Measurements from ENCODE around the gene CNTN6.

CNTN6 gene

GRCh38 chr3:1172644-1173043, 79.8 kb downstream of the CNTN6 start:
- no peak for DNase-seq (ENCODE audit: low read depth in 2 of 2)

GRCh38 chr3:1179146-1179545, 86.3 kb downstream of the CNTN6 start:
- DNase-seq (ENCODE audit: low read depth in 2 of 2) = no peak

GRCh38 chr3:1183320-1184048, 90.7 kb downstream of the CNTN6 start:
- no peak for DNase-seq (ENCODE audit: low read depth in 2 of 2)

- DNase-seq (ENCODE audit: low read depth in 2 of 2) = no peak
Observed at GRCh38 chr3:1190569-1190968, 97.7 kb downstream of the CNTN6 start.

GRCh38 chr3:1191026-1191425, 98.2 kb downstream of the CNTN6 start:
- no peak for DNase-seq (ENCODE audit: low read depth in 2 of 2)

- DNase-seq (ENCODE audit: low read depth in 2 of 2) = no peak
Observed at GRCh38 chr3:1195947-1196346, 103.1 kb downstream of the CNTN6 start.

- no peak for DNase-seq (ENCODE audit: low read depth in 2 of 2)
Observed at GRCh38 chr3:1197051-1197450, 104.2 kb downstream of the CNTN6 start.

- no peak for DNase-seq (ENCODE audit: low read depth in 2 of 2)
Observed at GRCh38 chr3:1200371-1200770, 107.5 kb downstream of the CNTN6 start.

- no peak for DNase-seq (ENCODE audit: low read depth in 2 of 2)
Observed at GRCh38 chr3:1207904-1208303, 115.1 kb downstream of the CNTN6 start.

- DNase-seq (ENCODE audit: low read depth in 2 of 2) = no peak
Observed at GRCh38 chr3:1214933-1215332, 122.1 kb downstream of the CNTN6 start.

GRCh38 chr3:1216856-1217255, 124.0 kb downstream of the CNTN6 start:
- DNase-seq (ENCODE audit: low read depth in 2 of 2) = no peak

- no peak for DNase-seq (ENCODE audit: low read depth in 2 of 2)
Observed at GRCh38 chr3:1227111-1227510, 134.3 kb downstream of the CNTN6 start.

GRCh38 chr3:1228289-1228688, 135.5 kb downstream of the CNTN6 start:
- no peak for DNase-seq (ENCODE audit: low read depth in 2 of 2)

- DNase-seq (ENCODE audit: low read depth in 2 of 2) = no peak
Observed at GRCh38 chr3:1230920-1231319, 138.1 kb downstream of the CNTN6 start.

GRCh38 chr3:1232276-1232675, 139.5 kb downstream of the CNTN6 start:
- DNase-seq (ENCODE audit: low read depth in 2 of 2) = no peak

- no peak for DNase-seq (ENCODE audit: low read depth in 2 of 2)
Observed at GRCh38 chr3:1235526-1236120, 142.8 kb downstream of the CNTN6 start.

GRCh38 chr3:1251282-1252060, 158.6 kb downstream of the CNTN6 start:
- DNase-seq (ENCODE audit: low read depth in 2 of 2) = no peak

- no peak for DNase-seq (ENCODE audit: low read depth in 2 of 2)
Observed at GRCh38 chr3:1252061-1252430, 159.2 kb downstream of the CNTN6 start.

- no peak for DNase-seq (ENCODE audit: low read depth in 2 of 2)
Observed at GRCh38 chr3:1262246-1262645, 169.4 kb downstream of the CNTN6 start.

- no peak for DNase-seq (ENCODE audit: low read depth in 2 of 2)
Observed at GRCh38 chr3:1263121-1263520, 170.3 kb downstream of the CNTN6 start.

- no peak for DNase-seq (ENCODE audit: low read depth in 2 of 2)
Observed at GRCh38 chr3:1269808-1270207, 177.0 kb downstream of the CNTN6 start.

- no peak for DNase-seq (ENCODE audit: low read depth in 2 of 2)
Observed at GRCh38 chr3:1272546-1273265, 179.9 kb downstream of the CNTN6 start.

All from stimulated activated CD8-positive, alpha-beta memory T cell treated with anti-CD3 and anti-CD28 coated beads, Interleukin-15, amount 100 ng/mL, for 4 hours (primary cell).